ENCODE data around the gene GH1. TPM values are rescaled to one million over a fixed set of nuclear protein-coding genes. Genes with fewer than 3 reads are reported as not detected.

The GH1 gene
- total and polyA plus RNA-seq, 2 of the 13 experiments (the other 11 are each of a cell fraction or from before 2014, with no cell fraction given) = not detected

DNA sequence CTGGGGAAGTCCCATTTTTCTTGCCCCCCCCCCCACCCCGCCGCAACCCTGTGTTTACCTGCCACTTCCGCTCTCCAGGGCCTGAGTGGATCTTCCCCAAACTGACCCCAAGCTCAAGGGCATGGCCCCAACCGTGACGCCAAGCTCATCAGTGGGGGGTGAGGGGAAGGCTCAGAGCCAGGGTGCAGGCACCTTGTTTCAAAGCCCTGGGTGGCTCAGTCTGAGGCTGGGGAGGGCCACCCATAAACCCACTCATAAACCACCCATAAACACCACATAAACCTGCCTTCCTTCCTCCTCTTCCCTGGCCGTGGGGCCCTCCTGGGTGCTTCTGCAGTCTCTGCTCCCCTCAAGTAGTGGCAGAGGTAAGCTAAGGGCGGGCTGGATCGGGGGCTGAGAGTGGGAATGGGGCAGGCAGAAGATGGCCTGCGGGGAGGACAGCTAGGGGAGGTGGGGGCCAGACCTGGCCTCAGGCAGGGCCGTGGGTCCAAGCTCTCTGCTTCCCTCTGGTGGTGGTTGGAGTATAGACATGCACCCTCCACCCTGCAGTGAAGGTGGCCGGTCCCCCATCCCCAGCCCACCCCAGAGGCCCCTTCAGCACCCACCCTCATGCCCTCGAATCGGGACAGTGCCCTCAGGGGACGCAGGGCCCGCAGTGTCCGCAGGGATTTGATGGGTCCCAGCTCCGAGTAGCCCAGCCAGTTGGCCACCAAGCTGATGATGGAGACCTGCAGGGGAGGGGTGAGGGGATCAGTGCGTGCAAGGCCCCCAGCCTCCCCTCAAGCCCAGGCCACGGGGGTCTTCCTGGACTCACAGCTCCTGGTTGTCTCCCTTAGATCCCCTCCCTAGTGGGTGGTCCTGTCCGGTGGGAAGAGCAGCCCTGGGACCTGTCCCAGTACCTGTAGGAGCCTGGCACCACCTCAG is 28.1 kb upstream of the GH1 start (continued):
- TF ChIP-seq NPAS2 (CRISPR knock-in tag; IDR thresholded peaks at IDR 0.05; ENCODE audit: borderline replicate concordance) = no peak
- TF ChIP-seq, protein P1, sequence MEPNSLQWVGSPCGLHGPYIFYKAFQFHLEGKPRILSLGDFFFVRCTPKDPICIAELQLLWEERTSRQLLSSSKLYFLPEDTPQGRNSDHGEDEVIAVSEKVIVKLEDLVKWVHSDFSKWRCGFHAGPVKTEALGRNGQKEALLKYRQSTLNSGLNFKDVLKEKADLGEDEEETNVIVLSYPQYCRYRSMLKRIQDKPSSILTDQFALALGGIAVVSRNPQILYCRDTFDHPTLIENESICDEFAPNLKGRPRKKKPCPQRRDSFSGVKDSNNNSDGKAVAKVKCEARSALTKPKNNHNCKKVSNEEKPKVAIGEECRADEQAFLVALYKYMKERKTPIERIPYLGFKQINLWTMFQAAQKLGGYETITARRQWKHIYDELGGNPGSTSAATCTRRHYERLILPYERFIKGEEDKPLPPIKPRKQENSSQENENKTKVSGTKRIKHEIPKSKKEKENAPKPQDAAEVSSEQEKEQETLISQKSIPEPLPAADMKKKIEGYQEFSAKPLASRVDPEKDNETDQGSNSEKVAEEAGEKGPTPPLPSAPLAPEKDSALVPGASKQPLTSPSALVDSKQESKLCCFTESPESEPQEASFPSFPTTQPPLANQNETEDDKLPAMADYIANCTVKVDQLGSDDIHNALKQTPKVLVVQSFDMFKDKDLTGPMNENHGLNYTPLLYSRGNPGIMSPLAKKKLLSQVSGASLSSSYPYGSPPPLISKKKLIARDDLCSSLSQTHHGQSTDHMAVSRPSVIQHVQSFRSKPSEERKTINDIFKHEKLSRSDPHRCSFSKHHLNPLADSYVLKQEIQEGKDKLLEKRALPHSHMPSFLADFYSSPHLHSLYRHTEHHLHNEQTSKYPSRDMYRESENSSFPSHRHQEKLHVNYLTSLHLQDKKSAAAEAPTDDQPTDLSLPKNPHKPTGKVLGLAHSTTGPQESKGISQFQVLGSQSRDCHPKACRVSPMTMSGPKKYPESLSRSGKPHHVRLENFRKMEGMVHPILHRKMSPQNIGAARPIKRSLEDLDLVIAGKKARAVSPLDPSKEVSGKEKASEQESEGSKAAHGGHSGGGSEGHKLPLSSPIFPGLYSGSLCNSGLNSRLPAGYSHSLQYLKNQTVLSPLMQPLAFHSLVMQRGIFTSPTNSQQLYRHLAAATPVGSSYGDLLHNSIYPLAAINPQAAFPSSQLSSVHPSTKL (CRISPR knock-in tag; IDR thresholded peaks at IDR 0.05) = 0 out of 2 replicates have a peak, but pooled peaks have one; percentile 22
- TF ChIP-seq, protein P2, sequence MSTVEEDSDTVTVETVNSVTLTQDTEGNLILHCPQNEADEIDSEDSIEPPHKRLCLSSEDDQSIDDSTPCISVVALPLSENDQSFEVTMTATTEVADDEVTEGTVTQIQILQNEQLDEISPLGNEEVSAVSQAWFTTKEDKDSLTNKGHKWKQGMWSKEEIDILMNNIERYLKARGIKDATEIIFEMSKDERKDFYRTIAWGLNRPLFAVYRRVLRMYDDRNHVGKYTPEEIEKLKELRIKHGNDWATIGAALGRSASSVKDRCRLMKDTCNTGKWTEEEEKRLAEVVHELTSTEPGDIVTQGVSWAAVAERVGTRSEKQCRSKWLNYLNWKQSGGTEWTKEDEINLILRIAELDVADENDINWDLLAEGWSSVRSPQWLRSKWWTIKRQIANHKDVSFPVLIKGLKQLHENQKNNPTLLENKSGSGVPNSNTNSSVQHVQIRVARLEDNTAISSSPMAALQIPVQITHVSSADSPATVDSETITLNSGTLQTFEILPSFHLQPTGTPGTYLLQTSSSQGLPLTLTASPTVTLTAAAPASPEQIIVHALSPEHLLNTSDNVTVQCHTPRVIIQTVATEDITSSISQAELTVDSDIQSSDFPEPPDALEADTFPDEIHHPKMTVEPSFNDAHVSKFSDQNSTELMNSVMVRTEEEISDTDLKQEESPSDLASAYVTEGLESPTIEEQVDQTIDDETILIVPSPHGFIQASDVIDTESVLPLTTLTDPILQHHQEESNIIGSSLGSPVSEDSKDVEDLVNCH (CRISPR knock-in tag; IDR thresholded peaks at IDR 0.05) = peak; percentile 44; the same call in 1 of the 2 replicates
- TF ChIP-seq ZNF670 (CRISPR knock-in tag; IDR thresholded peaks at IDR 0.05; ENCODE audit: borderline replicate concordance) = 0 out of 2 replicates have a peak, but pooled peaks have one; percentile 23
- TF ChIP-seq ZNF101 (CRISPR knock-in tag; IDR thresholded peaks at IDR 0.05; ENCODE audit: borderline replicate concordance, low read depth) = no peak
- TF ChIP-seq, protein P3, sequence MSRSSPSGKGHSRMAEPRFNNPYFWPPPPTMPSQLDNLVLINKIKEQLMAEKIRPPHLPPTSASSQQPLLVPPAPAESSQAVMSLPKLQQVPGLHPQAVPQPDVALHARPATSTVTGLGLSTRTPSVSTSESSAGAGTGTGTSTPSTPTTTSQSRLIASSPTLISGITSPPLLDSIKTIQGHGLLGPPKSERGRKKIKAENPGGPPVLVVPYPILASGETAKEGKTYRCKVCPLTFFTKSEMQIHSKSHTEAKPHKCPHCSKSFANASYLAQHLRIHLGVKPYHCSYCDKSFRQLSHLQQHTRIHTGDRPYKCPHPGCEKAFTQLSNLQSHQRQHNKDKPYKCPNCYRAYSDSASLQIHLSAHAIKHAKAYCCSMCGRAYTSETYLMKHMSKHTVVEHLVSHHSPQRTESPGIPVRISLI (CRISPR knock-in tag; IDR thresholded peaks at IDR 0.05; ENCODE audit: borderline replicate concordance) = 0 out of 2 replicates have a peak, but pooled peaks have one; percentile 26
- TF ChIP-seq GABPA (IDR thresholded peaks at IDR 0.05; ENCODE audit: low read depth, low read length) = no peak
- TF ChIP-seq GABPA (CRISPR knock-in tag; IDR thresholded peaks at IDR 0.05; ENCODE audit: low read depth) = peak; percentile 39; the same call in 1 of the 2 replicates
- no peak for TF ChIP-seq KAT8 (CRISPR knock-in tag; IDR thresholded peaks at IDR 0.05)
- TF ChIP-seq EZH2 (conservative IDR thresholded peaks at IDR 0.05; ENCODE audit: low read depth, low read length) = no peak
- TF ChIP-seq ZNF441 (CRISPR knock-in tag; IDR thresholded peaks at IDR 0.05; ENCODE audit: borderline replicate concordance) = peak; percentile 51; the same call in 1 of the 2 replicates
- no peak for TF ChIP-seq RFXAP (CRISPR knock-in tag; IDR thresholded peaks at IDR 0.05; ENCODE audit: borderline replicate concordance)
- TF ChIP-seq, protein P4, sequence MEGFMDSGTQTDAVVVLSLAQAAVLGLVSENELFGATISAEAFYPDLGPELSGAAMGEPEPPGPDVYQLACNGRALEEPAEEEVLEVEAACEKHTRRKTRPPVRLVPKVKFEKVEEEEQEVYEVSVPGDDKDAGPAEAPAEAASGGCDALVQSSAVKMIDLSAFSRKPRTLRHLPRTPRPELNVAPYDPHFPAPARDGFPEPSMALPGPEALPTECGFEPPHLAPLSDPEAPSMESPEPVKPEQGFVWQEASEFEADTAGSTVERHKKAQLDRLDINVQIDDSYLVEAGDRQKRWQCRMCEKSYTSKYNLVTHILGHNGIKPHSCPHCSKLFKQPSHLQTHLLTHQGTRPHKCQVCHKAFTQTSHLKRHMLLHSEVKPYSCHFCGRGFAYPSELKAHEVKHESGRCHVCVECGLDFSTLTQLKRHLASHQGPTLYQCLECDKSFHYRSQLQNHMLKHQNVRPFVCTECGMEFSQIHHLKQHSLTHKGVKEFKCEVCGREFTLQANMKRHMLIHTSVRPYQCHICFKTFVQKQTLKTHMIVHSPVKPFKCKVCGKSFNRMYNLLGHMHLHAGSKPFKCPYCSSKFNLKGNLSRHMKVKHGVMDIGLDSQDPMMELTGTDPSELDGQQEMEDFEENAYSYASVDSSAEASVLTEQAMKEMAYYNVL (CRISPR knock-in tag; IDR thresholded peaks at IDR 0.05; ENCODE audit: borderline replicate concordance) = 0 out of 2 replicates have a peak, but pooled peaks have one; percentile 43
- no peak for TF ChIP-seq ZNF672 (CRISPR knock-in tag; IDR thresholded peaks at IDR 0.05)

All from HepG2 (cell line).